Stimulated activated CD8-positive, alpha-beta memory T cell treated with anti-CD3 and anti-CD28 coated beads, Interleukin-15, amount 100 ng/mL, for 24 hours (primary cell): ENCODE data around the gene SPATC1L.
"Not testable (repeated sequence)": the region's sequence is repeated elsewhere in the genome, so short reads cannot be mapped to it uniquely, and the experiment has no call there.

Experiments
- DNase-seq: peaks from one replicate; pipeline ENCODE4 v3.0.0-alpha.2; 2020; ENCODE audit warnings: low read depth

The SPATC1L gene

DNA sequence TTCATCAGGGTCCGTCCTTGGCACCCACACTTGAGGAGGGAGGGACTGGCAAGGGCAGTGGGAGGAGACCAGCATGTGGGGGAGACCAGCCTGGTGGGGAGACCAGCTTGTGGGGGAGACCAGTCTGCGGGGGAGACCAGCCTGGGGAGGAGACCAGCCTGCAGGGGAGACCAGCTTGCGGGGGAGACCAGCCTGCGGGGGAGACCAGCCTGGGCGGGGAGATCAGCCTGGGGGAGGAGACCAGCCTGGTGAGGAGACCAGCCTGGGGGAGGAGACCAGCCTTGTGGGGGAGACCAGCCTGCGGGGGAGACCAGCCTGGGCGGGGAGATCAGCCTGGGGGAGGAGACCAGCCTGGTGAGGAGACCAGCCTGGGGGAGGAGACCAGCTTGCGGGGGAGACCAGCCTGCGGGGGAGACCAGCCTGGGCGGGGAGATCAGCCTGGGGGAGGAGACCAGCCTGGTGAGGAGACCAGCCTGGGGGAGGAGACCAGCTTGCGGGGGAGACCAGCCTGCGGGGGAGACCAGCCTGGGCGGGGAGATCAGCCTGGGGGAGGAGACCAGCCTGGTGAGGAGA, 836 bp downstream of the SPATC1L start:
- DNase-seq = not testable (repeated sequence)

DNA sequence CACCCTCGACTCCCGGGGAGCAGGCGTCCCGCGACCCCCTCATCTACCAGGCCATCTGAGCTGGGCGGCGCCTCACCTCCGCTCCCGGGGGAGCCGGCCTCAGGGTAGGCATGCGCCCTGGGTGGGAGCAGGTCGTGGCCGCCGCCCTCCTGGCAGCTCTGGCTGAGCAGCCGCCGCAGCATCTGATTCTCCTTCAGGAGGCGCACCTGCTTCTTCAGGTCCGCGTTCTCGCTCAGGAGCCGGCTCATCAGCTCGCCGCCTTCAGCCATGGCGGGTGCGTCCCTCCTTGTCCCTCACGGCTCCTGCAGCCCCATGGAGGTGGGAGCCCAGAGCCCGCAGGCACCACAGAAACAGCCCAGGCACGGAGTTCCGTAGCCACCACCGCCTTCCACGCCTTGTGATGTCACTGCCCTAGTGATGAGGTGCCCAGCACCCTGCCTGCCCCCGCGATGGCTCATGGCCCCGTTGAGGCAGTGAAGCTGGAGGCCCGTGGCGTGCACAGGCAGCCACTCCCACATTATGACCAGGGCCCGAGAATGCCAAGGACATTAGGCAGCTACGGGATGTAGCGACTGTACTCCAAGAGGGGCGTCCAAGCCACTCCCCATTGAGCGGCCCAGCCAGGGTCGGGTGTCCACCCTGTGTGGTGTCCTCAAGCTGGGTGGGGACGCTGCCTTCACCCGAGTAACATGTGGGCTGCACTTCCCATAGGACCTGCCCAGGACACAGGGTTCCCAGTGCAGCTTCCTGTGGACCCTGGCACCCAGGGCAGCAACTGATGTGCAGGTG, 1.5 kb downstream of the SPATC1L start:
- no peak for DNase-seq

- DNase-seq = no peak
Measured at GRCh38 chr21:46181953-46182547, 2.2 kb downstream of the SPATC1L start.

- DNase-seq = no peak
Measured at GRCh38 chr21:46181436-46181835, 2.8 kb downstream of the SPATC1L start.

DNA sequence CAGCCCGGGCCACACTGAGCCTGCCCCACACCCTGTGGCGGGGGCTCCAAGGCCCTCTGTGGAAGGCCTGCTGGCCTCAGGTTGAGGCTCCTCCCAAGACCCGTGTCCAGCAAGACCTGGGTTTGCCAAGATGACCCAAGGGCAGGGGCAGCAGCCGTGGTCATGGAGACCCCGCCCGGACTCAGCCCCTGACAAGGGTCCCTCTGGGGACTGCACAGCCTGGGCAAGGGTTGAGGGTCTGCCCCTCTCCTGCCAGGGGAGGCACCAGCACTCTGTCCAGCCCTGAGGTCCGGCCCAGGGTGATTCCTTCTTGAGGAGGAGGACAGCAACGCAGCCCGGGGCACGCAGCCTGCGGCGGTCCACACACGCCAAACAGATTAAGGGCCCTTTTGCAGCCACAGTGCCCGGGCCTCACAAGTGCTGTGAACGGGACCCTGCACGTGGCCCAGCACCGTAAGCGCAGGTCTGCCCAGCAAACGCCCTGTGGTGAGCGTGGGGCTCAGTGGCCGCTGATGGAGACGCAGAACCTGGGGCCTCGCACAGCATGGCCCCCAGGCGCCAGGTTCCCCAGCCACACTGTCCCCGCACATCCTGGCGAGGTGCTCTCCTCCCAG, 3.4 kb downstream of the SPATC1L start:
- no peak for DNase-seq

DNA sequence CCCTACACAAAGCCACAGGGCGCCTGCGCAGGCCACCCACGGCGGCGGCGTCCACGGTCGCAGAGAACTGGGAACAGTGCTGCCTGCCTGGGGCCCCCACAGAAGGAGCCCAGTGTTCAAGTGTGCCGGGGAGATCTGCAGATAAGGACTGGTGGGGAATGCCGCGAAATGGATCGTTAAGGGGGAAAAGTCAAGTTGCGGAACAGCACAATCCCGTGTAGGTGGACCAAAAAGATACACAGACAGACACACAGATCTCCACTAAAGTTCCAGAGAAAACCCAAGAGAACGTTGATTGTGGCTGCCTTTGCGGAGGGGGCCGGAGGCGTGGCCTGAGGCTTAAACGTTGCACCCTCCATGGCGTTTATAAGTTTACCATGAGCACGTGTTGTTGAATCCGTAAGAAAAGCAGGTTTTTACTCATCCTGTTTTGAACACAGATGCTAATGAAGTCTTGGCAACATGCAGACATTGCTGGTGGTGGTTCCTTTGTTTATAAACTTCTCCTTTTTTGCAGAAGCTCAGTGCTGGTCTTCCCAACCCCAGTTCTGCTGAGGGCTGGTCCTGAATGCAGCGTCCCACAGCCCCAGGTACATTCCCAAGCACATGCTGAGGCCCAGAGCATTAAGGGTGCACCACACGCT, 4.1 kb downstream of the SPATC1L start:
- no peak for DNase-seq

DNA sequence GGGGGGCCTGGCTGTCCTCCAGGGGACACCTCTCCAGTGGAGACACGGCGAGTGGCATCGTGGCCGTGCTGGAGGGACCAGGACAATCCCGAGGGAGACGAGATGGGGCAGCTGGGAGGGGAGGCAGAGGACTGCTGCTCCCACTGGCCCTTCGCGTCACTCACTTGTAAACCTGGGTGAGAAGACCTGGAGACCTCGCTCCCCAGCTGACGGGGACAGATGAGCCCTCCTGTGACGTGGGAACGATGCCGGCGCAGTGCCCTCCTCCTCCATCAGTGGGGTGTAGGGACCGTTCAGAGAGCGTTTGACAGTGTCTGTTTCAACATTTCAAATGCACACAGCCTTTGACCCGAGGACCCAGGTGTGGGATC, 4.6 kb downstream of the SPATC1L start:
- DNase-seq = no peak

- DNase-seq = no peak
Measured at GRCh38 chr21:46178961-46179360, 5.3 kb downstream of the SPATC1L start.

GRCh38 chr21:46176443-46177129, 7.7 kb downstream of the SPATC1L start:
- DNase-seq = not testable (repeated sequence)

GRCh38 chr21:46173573-46173972, 10.7 kb downstream of the SPATC1L start:
- no peak for DNase-seq

DNA sequence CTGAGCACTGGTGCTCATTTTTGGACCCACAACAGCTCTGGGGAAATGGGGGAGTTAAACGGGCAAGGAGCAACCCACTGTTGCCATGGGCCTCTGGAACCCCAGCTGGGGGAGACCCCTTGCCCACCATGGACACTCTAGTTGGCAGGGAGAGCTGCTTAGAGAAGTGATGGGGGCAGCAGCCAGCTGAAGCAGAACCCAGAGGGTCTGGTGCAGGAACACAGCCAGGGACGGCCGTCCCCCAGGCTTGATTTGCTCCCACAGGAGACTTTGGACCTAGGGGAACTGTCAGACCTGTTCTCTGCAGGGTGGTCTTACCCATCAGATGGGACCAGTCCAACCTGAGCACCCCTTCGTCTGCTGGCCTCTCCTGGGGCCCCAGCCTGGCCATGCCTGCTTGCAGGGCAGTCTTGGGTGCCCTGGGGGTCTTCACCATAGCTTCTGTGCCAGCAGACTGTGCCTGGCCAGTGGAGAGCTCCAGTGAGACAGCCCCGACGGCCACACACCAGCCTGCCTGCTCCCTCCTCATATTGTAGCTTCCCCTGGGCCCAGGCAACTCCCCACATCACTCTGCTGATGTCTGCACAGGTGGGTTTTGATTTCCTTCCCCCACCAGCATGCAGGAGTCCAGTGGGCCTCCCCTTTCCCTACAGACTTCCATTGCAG, 11.3 kb downstream of the SPATC1L start:
- DNase-seq = no peak

DNA sequence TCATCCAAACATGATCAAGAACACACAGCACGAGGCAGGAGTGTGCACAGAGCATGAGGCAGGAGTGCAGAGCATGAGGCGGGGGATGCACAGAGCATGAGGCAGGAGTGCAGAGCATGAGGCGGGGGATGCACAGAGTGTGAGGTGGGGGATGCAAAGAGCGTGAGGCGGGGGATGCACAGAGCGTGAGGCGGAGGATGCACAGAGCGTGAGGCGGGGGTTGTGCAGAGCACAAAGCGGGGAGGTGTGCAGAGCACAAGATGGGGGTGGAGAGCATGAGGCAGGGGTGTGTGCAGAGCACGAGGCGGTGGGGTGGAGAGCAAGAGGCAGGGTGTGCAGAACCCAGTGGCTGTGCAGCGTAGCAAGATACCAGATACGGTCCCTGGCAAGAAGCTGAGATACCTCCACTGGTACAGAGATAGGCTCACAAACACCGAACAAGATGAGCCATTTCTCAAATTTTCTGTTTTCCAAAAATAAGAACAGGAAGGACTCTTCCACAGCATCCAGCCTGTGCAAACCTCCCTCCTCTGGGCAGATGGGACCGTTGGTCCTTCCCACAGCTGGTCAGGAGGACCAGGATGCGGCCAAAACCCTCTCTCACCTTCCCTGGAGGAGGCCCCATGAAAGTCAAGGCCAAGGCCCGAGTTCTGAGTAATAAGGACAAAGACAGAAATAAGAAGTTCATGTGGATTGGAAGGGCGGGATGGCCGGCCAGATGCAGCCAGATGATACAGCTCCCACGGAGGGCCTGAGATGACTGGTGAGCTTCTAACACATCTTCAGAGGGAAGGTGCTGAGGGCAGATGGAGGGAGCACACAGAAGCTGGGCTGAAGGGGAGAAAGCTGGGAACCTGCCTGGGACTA, 12.0 kb downstream of the SPATC1L start:
- DNase-seq = no peak

DNA sequence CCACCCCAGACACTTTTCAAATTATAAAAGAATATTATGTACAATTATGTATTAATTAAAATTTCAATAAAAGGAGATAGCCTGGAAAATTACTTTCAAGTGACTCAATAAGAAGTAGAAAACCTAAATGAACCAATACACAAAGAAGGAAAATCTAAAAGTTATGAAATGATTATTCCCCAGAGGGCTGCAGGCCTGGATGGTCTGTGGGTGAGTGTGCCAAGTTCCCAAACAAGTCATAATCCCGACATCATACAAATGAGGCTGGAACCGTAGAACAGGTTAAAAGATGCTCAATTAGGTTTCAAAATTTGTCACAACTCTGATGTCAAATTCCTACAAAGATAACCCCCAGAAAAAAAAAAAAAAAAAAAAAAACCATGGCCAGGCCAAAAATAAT, 12.7 kb downstream of the SPATC1L start:
- DNase-seq = no peak

- not testable (repeated sequence) for DNase-seq
Measured at GRCh38 chr21:46170436-46171193, 13.6 kb downstream of the SPATC1L start.

DNA sequence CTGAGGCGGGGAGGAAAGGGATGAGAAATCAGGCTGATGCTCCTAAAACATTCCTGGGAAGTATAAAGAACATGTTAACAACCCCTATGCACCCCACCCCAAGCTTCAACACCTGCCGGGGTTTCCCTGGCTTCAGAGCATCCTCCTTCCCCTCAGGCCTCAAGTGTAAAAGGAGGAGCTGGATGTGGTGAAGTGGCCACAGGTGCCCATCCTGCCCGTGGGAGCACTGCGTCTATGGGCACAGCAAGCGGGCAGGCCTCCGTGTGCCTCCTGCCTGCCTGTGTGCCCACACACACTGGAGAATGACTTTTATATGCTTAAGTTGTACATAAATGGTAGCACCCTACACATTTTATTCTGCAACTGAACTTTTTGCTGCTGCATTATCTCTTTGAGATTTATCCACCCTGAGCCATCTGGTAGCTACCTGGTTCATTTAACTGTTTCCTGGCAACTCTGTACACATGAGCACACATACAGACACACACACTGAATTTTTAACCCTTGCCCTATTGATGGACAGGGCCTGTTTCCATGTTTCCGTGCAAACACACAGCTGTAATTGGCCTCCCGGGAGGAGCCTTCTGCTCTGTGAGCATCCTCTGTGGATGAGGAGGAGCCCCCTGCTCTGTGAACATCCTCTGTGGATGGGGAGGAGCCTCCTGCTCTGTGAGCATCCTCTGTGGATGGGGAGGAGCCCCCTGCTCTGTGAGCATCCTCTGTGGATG, 15.4 kb downstream of the SPATC1L start:
- no peak for DNase-seq

- no peak for DNase-seq
Measured at GRCh38 chr21:46168238-46168637, 16.0 kb downstream of the SPATC1L start.

- DNase-seq = no peak
Measured at GRCh38 chr21:46165098-46165497, 19.2 kb downstream of the SPATC1L start.

- no peak for DNase-seq
Measured at GRCh38 chr21:46163380-46163779, 20.9 kb downstream of the SPATC1L start.
